HG02678 (cell line): ENCODE results near the gene RARRES2.

ENCODE experiments used
- ATAC-seq: cut with Tn5 transposase; IDR thresholded peaks from one replicate; pipeline ENCODE4 v1.9.1; 2021; ENCODE audit warnings: mild to moderate bottlenecking, moderate library complexity; ENCODE audit not compliant: unreplicated experiment

Gene RARRES2

DNA sequence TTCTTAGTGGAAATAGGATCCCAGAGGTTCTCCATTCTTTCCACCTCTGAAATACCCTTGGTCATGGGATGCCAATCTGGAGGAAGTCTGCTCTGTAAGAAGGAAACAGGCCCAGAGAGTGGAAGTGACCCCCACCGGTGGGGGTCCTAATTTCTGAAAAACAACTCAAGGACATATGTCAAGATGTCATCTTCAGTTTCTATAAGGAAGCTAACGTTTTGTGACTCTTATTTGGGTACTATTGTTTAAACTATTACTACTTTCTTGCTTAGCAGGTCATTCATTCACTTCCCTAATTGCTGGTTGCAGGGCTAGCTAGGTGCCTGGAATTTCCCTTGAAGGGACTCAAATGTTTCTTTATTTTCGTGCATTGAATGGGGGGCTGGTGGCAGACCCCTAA is 35.8 kb upstream of the RARRES2 start:
- ATAC-seq: no peak

DNA sequence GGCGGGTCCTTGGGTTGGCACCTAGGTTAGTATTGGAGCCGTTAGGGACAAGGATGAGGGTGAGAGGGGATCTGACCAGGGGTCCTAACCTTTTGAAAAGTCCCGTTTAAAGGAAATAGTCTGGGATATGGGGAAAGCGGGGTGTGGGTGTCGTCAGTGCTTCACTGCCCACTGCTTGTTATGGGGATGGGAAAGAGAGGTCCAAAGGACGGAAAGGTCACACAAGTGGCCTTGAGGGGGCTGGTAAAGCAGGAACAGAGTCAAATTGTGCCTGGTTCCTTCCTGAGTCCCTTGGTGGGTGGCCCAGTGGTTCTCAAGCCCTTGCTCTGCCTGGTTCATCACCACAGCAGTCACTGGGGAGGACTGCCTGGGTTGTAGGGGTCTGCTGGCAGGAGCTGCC is 35.1 kb upstream of the RARRES2 start:
- no peak for ATAC-seq

DNA sequence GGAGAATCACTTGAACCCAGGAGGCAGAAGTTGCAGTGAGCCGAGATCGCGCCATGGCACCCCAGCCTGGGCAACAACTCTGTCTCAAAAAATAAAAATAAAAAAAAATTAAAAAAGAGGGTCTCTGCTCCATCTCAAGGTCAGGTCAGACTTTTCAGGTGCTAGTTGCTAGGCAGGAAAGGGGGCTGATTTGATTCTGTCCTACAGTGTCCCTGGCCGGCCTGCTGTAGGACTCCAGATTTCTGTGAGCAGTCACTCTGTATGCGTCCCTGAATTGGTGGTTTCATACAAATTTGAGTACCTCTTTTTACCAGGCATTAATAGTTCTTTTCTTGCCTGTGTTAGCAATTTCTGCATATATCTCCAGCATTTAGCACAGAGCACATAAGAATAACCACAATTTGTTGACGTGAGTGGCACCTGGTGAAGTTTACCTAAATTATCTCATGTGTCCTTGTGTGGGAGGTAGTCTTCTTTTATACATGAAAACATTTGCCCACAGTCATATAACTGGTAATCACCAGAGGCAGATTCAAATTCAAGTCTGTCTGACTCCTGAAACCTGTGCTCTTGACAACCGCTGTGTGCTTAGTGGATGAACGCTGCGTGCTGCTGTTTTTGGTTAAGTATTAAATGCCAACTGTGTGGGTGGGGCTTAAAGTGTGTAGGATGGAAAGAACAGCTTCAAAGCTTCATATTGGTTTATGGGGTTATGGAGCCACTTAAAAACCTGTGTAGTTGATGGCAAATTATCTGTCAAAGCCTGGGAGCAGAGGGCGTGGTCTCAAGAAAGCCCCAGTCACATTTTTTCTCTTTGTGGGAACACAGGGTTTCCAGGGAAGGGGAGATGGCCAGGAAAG is 34.5 kb upstream of the RARRES2 start:
- peak; percentile 27 for ATAC-seq

DNA sequence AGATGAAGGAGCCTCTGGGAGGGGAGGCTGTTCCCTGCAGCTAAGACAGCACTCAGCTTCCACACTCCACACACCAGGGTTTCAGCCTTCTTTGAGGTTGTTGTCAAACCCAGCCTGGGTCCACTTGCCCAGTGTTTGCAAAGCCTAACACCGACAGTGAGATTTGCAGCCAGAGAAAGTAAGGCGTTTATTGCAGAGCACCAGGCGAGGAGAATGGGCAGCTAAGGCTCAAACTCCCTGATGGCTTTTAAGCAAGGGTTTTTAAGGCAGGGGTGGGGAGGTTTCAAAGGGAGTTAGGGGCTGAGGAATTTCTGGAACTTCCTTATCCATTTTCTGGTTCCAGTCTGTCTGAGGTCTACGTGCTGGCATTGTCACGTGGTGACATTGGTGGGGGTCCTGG is 33.0 kb upstream of the RARRES2 start:
- ATAC-seq: no peak

DNA sequence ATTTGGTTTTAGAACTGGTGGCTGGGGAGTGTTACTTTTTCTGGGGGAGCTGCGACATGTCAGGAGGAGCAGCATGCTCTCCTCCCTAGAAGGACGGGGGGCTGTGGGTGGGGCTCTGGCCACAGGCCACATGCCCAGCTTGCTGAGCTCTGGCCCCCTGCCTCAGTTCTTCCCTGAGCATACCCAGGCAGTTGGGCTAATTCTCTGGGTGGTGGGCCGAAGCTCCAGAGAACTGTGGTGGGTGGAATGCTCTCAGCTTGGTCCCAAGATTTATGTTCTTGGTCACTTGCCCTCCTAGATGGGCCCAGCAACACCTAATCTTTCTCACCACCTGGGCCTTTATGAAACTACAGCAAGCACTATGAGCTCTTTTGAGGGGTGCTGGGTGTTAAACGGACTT is 32.6 kb upstream of the RARRES2 start:
- ATAC-seq: no peak

DNA sequence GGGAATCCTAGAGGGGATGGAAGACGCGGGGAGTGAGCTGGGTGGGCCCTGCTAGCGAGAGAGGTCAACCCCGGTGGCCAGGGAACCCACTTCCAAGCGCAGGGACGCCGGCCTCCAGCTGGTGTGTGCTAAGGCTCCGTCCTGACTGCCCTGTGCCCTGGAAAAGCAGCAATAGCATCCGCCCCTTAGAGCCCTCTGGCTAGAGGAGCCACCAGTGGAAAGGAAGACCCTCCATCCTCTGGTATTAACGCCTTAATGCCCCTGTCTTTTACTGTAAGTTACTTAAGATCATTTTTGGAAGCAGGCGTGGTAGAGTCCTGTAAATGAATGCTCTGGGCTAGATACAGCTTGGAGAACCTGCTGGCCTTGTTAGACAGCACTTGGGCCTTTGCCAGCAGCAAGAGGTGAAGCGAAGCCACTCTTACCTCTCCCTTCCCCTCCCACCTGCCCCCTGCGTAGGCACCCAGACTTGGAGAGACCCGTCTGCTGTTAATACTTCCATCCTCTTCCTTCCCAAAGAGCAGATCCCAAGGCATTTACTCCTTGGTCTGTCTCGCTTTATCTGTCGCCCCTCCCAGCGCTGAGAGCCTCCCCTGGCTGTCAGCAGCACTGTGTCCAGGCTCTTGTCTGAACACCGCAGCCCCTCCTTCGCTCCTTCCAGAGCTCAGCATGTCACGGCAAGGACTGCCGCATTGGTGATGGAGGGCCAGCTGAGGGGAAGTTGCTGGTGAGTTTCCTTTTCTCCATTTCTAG is 31.8 kb upstream of the RARRES2 start:
- no peak for ATAC-seq

DNA sequence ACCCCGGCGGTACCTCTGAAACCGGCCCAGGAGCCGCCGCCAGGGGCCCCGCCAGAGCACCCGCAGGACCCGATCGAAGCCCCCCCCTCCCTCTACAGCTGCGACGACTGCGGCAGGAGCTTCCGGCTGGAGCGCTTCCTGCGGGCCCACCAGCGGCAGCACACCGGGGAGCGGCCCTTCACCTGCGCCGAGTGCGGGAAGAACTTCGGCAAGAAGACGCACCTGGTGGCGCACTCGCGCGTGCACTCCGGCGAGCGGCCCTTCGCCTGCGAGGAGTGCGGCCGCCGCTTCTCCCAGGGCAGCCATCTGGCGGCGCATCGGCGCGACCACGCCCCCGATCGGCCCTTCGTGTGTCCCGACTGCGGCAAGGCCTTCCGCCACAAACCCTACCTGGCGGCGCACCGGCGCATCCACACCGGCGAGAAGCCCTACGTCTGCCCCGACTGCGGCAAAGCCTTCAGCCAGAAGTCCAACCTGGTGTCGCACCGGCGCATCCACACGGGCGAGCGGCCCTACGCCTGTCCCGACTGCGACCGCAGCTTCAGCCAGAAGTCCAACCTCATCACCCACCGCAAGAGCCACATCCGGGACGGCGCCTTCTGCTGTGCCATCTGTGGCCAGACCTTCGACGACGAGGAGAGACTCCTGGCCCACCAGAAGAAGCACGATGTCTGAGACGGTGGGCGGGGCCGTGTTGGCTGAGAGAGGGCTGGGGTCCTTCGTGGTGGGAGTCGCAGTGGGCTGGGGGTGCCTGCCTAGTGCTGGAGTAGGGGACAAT is 31.0 kb upstream of the RARRES2 start:
- no peak for ATAC-seq

DNA sequence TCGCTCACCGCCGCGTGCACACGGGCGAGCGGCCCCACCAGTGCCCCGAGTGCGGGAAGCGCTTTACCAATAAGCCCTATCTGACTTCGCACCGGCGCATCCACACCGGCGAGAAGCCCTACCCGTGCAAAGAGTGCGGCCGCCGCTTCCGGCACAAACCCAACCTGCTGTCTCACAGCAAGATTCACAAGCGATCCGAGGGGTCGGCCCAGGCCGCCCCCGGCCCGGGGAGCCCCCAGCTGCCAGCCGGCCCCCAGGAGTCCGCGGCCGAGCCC is 30.5 kb upstream of the RARRES2 start:
- no peak for ATAC-seq

DNA sequence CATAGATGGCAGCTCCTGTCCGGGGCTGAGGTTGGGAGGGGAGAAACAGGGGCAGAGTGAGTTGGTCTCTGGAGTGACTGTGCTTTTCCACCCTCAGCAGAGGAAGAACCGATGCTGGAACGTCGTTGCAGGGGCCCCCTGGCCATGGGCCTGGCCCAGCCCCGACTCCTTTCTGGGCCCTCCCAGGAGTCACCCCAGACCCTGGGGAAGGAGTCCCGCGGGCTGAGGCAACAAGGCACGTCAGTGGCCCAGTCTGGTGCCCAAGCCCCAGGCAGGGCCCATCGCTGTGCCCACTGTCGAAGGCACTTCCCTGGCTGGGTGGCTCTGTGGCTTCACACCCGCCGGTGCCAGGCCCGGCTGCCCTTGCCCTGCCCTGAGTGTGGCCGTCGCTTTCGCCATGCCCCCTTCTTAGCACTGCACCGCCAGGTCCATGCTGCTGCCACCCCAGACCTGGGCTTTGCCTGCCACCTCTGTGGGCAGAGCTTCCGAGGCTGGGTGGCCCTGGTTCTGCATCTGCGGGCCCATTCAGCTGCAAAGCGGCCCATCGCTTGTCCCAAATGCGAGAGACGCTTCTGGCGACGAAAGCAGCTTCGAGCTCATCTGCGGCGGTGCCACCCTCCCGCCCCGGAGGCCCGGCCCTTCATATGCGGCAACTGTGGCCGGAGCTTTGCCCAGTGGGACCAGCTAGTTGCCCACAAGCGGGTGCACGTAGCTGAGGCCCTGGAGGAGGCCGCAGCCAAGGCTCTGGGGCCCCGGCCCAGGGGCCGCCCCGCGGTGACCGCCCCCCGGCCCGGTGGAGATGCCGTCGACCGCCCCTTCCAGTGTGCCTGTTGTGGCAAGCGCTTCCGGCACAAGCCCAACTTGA is 29.9 kb upstream of the RARRES2 start:
- no peak for ATAC-seq

DNA sequence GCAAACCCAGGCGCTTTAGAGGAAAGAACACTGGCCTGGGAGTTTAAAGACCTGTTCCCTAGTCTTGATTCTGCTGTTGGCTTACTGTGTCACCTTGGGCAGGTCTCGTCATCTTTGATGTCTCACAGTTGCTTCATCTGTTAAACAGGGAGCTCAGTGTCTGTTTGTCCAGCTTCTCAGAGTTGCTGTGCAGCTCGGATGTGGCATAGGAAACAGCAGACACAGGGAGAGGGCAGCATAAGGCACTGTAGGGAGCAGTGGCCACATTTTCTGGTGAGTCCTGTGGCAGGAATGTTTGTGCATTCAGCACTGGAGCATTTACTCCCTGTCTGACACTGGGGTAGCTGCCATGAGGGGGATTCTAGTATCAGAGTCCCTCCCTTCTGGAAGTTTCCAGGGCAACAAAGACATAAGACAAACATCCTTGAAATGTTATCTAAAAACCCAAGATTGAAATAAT is 29.2 kb upstream of the RARRES2 start:
- no peak for ATAC-seq

DNA sequence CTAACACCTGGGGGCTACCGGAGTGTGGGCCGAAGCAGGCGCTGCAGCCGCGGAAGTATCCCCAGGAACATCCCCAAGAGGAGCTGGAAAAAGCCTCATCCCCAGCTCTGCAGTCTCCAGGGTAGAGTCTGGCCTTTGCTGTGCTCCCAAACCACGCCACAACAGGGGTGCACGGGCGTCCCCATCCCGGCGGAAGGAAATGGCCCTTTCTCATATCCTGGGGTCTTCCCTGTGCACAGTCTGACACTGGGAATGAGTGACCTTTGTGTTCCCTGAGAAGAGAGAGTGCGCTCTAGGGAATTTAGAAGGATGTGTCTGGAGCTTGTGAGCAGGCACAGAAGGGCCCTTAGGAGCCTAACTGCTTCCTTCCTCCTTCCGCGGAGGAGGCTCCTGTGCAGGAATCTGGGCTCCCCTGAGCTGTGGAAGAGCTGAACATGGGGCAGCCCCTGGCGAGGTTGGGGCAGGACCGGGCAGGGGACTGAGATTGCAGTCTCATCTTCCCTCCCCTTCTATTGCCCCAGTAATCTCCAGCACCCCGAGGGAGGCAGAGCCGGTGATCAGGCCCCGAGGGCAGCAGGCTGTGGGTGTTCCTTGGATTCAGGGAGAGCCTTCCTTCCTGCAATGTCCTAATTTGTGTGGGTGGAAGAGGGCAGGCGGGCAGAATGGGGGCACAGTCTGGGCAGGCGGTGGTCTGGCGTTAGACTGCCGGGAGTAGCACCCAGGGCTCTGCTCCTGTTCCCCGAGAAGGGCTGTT is 28.5 kb upstream of the RARRES2 start:
- ATAC-seq: no peak

DNA sequence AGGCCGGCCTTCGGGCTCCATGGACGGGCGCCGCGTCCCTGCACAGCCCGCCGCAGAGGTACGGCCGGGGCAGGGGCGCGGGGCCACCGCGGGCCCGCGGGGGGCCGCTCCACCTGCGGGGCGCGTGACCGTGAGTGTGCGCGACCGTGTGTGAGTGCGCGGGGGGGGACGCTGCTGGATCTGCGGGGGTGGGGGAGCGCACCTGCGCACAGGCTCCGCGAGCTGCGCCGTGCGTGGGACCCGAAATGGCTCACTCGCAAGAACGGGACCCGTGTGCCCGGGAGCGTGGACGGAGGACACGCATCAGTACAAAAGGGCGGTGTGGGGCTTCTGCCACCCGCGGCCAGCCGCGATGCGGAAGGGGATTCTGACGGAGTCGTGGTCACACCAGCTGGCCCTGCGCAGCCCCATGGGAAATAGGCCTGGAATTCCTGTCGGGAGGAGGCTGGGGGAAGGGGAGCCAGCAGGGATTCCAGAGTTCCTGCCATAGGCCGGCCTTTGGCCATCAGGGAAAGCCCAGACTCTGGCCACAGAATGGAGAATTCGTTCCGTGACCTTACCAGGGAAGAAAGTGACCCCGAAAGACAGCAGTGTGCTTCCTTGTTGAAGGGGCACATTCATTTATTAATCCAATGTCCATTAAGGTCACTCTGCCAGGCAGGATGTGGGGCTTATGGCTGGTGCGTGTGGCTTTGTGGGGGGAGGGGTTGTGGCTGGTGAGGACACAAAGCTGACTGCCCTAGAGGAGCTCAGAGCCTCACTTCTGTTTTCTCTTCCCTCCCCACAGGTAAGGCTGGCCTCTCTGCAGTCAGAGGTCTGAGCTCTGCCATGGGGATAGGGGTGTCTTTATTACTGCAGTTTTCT is 27.7 kb upstream of the RARRES2 start:
- ATAC-seq: peak; percentile 45

DNA sequence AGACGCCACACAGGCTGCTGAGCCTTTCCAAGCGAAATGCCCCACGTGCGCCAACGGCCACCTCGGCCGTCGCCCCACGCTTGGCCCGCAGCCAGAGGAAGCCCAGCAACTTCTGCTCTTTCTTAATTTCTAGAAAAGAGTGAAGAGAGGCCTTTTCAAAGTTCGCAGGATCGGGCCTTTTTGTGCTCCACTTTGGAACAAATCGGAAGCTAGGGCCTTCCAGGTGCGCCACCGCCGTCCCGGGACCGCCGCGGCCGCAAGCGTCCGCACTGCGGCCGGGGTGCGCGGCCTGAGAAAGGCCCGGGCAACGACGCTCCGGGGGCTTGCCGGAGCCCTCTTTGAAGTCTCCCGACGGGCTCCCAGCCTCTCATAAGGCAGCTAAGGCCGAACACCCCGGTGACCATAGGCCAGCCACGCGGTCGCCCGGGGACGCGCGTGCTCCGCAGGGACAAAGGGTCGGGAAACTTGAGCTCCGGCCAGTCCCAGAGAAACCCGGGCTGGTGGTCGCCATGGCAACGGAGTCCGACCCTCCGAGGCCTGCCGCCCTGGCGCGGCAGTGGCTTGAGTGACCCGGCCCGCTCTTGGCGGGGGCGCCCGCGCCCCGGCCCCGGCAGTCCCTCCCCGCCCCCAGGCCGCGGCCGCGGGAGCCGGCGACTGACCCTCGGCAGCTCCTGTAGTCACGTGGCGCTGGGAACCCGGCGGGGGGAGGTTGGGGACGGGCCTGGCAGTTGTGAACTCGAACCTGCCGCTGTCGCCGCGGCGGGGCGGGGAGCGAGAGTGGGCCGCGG is 26.9 kb upstream of the RARRES2 start, which contains the start of gene REPIN1:
Gene REPIN1, plus strand, starts transcription at position 727 of the 788 bp plus-strand sequence. CDS start 890 bp downstream, outside the sequence.
- ATAC-seq: peak; percentile 55

DNA sequence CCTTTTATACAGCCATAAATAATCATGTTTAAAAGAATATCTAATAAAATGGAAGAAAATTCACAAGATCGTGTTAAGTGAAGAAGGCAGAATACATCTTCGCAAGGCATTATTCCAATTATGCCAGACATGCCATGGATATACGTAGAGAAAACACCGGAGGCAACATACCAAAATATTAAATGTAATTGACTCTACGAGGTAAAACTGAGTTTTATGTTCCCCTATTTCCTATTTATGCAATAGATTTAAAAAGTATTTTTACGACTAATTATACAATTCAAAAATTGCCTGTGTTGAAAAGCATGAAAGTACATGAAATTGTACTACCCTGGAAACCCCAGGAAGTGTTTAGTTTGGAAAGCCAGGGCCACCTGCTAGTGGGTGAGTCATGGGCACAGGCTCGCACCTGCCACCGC is 26.3 kb upstream of the RARRES2 start:
- ATAC-seq: no peak

DNA sequence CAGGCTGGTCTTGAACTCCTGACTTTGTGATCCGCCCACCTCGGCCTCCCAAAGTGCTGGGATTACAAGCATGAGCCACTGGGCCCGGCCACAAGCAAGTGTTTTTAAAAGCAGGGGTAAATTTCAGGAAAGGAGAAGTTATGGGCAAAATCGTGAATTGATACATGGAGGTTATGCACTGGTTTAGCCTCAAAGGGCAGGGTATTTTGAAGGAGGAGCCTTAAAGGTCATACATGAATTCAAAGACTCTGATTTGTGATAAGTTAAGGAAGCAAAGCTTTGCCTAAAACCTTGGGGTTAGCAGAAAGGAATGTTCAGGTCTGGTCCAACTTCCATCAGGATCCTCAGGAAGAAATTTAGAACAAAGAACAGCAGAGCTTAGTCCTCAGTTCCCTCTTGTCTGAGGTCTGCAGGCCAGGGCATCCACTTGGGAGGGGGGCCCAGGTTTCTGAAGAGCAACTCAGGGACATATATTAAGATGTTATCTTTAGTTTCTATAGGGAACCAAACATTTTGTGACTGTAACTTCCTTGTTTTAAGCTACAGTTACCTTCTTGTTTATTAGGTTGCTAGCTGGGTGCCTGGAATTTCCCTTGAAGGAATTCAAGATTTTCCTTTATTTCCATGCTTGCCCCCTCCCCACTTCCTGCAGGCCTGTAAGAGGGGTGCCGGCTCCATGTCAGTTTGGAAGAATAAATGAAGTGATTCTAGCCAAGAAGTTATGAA is 24.4 kb upstream of the RARRES2 start:
- no peak for ATAC-seq

DNA sequence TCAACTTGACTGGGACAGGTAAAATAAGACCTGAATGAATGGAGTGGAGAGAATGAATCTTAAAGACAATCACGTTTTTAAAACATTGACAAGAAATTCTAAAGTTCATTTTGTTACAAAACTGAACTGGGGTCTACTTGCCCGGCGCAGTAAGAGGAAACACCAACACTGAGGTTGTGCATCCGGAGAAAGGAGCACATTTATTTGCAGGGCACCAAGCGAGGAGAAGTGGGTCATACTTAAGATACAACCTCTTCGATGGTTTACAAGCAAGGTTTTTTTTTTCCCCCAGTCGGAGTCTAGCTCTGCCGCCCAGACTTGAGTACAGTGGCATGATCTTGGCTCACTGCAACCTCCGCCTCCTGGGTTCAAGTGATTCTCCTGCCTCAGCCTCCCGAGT is 23.8 kb upstream of the RARRES2 start:
- no peak for ATAC-seq

DNA sequence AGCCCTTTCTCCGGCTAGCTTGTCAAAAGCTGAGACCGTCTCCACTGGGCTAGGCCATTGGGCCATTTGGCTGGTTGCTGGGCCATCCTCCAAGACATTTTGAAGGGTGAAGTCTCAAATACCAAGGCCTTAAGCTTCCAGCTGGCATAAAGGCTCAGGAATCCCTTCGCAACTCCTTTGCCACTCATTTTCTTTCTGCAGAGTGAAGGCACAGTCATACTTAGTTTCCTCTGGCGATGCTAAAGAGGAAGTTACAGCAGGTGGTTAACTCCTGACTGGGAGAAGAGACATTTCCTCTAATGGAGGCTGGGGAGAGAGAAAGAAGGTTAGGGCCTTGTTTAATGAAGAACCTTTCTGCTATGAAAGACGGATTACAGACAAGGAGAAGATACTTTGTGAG is 22.4 kb upstream of the RARRES2 start:
- ATAC-seq: no peak
